Activated CD4-positive, alpha-beta T cell treated with anti-CD3 and anti-CD28 coated beads, Interleukin-2, amount 50 U/mL, for 16 hours (primary cell): ENCODE measurements around the gene EPHB4.
A peak's percentile ranks its signal among the peaks of the same experiment; 100 is the strongest.
"Not testable (repeated sequence)": the region's sequence is repeated elsewhere in the genome, so short reads cannot be mapped to it uniquely, and the experiment has no call there.

Experiments used
- DNase-seq: peaks from one replicate; pipeline ENCODE4 v3.0.0-alpha.2; 2020

The EPHB4 gene

GRCh38 chr7:100785878-100786277, 41.4 kb downstream of the EPHB4 start:
- DNase-seq, result no peak

DNA sequence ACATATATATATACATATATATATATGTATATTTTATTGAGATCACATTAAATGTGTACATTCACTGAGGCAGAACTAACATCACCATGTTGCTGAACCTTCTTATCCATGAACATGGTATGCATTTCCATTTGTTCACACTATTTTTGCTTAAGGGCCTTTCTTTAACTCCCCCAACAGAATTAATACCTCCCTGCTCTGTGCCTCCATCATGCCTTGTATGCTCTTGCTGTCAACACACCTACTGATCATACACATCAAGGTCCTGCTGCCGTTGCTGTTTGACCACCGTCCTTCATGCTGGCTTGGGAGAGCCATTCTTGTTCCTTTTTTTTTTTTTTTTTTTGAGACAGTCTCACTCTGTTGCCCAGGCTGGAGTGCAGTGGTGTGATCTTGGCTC, 43.5 kb downstream of the EPHB4 start:
- no peak for DNase-seq

DNA sequence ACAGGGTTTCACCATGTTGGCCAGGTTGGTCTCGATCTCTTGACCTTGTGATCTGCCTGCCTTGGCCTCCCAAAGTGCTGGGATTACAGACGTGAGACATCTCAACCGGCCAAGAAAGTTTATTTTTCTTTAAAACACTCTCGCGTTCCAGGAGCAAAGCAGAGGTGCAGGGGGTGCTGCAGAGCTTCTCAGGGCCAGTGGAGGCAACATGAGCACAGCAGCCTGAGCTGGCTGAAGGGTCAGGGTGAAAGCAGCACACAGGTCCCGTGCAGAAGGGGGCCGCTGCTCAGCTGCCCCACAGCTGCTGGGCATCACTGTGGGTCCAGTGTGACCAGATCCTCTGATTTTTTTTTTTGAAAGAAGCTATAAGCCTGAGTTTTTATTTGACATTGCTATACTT, 46.1 kb downstream of the EPHB4 start:
- DNase-seq, result no peak

- DNase-seq, result no peak
Measured at GRCh38 chr7:100779359-100779758, 48.0 kb downstream of the EPHB4 start.

DNA sequence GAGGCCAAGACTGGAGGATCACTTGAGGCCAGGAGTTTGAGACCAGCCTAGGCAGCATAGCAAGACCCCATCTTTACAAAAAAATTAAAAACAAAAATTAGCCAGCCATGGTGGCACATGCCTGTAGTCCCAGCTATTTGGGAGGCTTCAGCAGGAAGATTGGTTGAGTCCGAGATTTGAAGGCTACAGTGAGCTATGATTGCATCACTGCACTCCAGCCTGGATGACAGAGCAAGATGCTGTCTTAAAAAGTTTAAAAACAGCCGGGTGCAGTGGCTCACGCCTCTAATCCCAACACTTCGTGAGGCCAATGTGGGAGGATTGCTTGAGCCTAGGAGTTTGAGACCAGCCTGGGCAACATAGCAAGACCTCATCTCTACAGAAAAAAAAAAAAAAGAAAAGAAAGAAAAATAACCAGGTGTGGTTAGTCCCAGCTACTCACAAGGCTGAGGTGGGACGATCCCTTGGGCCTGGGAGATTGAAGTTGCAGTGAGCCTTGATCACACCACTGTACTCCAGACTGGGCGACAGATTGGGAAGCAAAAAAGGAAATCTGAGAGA, 49.2 kb downstream of the EPHB4 start:
- DNase-seq, result no peak

DNA sequence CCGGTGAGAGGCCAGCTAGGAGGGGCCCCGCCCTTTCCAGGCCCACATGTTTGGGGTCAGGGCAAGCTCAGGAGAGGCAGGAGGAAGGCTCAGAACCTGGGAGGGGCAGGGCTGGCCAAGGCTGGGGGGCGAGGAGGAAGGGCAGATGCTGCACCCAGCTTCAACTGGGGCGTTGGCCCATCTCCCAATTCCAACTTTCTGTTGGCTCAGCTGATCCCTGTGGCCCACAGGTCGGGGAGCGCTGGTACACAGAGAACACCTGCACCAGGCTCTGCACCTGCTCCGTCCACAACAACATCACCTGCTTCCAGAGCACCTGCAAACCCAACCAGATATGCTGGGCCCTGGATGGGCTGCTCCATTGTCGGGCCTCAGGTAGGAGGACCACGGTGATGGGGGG, 53.8 kb downstream of the EPHB4 start:
- no peak for DNase-seq

- DNase-seq, result no peak
Measured at GRCh38 chr7:100768784-100769183, 58.5 kb downstream of the EPHB4 start.

GRCh38 chr7:100765250-100765649, 62.1 kb downstream of the EPHB4 start:
- no peak for DNase-seq

GRCh38 chr7:100764841-100765240, 62.5 kb downstream of the EPHB4 start:
- DNase-seq, result no peak

DNA sequence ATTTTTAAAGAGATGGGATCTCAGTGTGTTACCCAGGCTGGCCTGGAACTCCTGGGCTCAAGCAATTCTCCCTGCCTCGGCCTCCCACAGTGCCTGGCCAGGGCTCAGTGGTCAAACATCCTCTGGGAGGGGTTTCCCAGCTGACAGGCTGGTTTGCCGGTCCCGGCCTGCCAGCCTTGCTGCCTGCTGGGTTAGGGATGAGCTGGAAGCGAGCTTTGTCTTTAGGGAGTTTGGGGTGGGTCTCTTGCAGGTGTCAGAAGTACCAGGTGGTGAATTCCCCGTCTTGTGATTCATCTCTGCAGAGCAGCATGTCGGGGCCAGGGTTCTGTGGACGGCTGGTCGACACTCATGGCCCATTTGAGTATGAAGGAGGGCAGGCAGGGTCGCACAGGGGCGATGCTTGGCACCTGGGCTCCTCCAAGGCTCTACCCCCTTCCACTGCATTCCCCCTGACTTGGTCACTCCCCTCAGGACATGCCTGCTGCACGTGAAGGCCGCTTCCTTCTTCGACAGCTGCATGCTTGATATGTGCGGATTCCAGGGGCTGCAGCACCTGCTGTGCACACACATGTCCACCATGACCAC, 63.7 kb downstream of the EPHB4 start:
- no peak for DNase-seq

GRCh38 chr7:100762841-100763240, 64.5 kb downstream of the EPHB4 start:
- DNase-seq, result not testable (repeated sequence)

- no peak for DNase-seq
Measured at GRCh38 chr7:100759357-100760171, 67.8 kb downstream of the EPHB4 start.

- no peak for DNase-seq
Measured at GRCh38 chr7:100753750-100754149, 73.6 kb downstream of the EPHB4 start.

GRCh38 chr7:100752994-100753393, 74.3 kb downstream of the EPHB4 start:
- DNase-seq, result peak; percentile 1
